ENCODE results near the gene TMEM26.
"Not testable (repeated sequence)": the region's sequence is repeated elsewhere in the genome, so short reads cannot be mapped to it uniquely, and the experiment has no call there.

The TMEM26 gene

DNA sequence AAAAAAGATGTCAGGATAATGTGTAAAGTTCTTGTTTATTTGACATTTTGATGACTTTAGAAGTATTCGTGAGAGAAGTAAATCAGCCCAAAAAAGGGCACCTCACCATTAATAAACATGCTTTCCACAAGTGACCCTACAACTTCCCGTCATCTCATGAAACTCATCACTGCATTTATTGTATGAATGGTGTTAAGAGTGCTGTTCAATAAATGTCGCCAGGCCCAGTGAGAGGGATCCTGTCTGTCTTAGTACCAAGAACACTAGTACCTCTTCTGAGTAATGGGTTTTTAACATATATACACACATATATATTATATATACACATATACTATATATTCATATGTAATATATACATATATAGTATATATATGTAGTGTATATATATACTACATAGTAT, 61.9 kb downstream of the TMEM26 start:
- Histone ChIP-seq H3K4me3 (ENCODE audit: low read length) (no peak overlapping the region), H3K27me3 (ENCODE audit: insufficient read depth, low read length) (no peaks in the 10 kb centered on the region), H3K36me3 (ENCODE audit: insufficient read depth, low read depth, low read length) (no peaks in the 10 kb centered on the region), H3K9ac (ENCODE audit: low read depth, low read length) (no peak overlapping the region), H3K9me3 (ENCODE audit: insufficient read depth, low read depth, low read length) (no peaks in the 10 kb centered on the region), H3K27ac (ENCODE audit: low read length) (no peak overlapping the region), H3K4me1 (ENCODE audit: insufficient read depth, low read length) (no peaks in the 10 kb centered on the region)

DNA sequence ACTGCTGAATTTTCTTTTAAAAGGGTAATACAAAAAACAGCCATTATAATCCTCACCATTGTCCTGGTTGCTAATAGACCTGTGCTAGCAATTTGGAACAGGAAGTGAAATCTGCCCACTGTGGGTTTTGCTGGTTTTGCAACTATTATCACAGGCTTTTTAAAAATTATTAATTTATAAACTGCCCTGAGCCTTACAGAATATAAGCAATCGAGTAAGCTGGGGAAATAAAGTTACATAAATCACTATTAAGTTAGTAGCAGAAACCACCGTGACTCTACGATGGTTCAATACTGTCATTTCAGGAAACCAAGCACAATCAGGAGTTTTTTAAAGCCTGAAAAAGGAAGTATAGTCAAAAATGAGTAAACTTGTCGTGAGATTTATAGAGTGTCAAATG, 62.3 kb downstream of the TMEM26 start:
- Histone ChIP-seq H3K36me3 (ENCODE audit: insufficient read depth, low read depth, low read length) (no peaks in the 10 kb centered on the region), H3K4me3 (ENCODE audit: low read length) (no peak overlapping the region), H3K9ac (ENCODE audit: low read depth, low read length) (no peak overlapping the region), H3K27me3 (ENCODE audit: insufficient read depth, low read length) (no peaks in the 10 kb centered on the region), H3K4me1 (ENCODE audit: insufficient read depth, low read length) (no peaks in the 10 kb centered on the region), H3K27ac (ENCODE audit: low read length) (no peak overlapping the region), H3K9me3 (ENCODE audit: insufficient read depth, low read depth, low read length) (no peaks in the 10 kb centered on the region)

DNA sequence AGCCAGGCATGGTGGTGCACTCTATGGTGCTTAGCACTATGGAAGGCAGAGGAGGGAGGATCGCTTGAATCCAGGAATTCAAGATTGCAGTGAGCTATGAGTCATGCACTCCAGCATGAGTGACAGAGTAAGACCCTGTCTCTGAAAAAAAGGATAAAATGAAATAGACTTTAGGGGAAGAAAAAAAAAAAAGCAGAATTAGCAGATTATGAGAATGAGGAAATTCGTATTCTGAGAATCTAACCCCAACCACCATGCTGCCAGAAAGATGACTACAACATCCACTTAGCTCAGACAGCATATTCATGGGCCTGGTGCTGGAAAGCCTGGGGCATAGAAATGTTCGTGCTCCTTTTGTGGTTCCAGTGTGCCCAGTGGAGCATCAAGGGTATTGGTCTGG, 63.3 kb downstream of the TMEM26 start:
- no peaks in the 10 kb centered on the region for H3K27me3 ChIP-seq (ENCODE audit: insufficient read depth, low read length)
- H3K9ac ChIP-seq (ENCODE audit: low read depth, low read length) = no peak overlapping the region
- H3K27ac ChIP-seq (ENCODE audit: low read length) = no peak overlapping the region
- no peaks in the 10 kb centered on the region for H3K4me1 ChIP-seq (ENCODE audit: insufficient read depth, low read length)
- H3K4me3 ChIP-seq (ENCODE audit: low read length) = no peak overlapping the region
- H3K9me3 ChIP-seq (ENCODE audit: insufficient read depth, low read depth, low read length) = no peaks in the 10 kb centered on the region
- H3K36me3 ChIP-seq (ENCODE audit: insufficient read depth, low read depth, low read length) = no peaks in the 10 kb centered on the region

DNA sequence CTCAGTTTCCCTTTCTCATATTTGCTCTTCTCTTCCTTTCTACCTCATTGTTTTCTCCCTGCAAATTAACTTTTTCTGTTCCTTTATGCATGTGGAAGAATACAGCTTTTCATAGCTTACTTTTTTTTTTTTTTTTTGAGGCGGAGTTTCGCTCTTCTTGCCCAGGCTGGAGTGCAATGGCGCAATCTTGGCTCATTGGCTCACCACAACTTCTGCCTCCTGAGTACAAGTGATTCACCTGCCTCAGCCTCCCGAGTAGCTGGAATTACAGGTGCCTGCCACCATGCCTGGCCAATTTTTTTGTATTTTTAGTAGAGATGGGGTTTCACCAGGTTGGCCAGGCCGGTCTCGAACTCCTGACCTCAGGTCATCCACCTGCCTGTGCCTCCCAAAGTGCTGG, 64.2 kb downstream of the TMEM26 start:
- H3K27ac ChIP-seq (ENCODE audit: low read length); H3K9ac ChIP-seq (ENCODE audit: low read depth, low read length); H3K27me3 ChIP-seq (ENCODE audit: insufficient read depth, low read length); H3K36me3 ChIP-seq (ENCODE audit: insufficient read depth, low read depth, low read length); H3K4me3 ChIP-seq (ENCODE audit: low read length); H3K9me3 ChIP-seq (ENCODE audit: insufficient read depth, low read depth, low read length); H3K4me1 ChIP-seq (ENCODE audit: insufficient read depth, low read length): not testable (repeated sequence)

DNA sequence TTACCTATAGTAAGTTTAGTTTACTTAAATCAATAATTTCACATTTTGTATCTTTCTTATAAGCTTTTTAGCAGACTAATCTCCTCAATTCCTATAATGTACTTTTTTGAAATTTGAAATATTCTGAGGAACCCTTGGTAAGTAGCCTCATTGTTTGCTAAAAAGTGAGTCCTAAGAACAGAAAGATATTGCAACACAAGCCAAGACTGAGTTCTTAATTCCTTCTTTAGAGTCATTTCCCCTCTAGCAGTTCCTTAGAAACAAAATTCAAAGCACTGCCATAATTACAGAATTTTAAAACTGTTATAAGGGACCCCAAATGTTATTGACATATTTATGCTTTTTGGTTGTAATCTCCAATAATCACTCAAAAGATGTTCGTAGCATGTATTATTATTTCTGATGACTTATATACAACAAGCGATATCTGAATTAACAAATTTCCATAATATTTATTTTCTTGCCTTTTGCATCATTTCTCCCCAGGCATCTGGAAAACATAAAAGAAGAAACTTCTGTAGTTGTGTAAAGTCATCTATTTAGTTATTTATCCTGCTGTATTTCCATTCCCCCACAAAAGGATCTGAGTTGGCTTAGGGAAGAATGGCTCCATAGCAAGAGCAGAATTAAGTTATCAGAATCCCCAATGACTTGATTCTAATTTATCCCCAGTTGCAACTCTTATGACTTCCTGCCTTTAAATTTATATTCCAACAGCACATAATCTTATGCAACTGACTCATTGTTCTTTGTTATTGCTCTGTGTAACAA, 67.8 kb downstream of the TMEM26 start:
- no peak overlapping the region for H3K9ac ChIP-seq (ENCODE audit: low read depth, low read length)
- no peaks in the 10 kb centered on the region for H3K4me1 ChIP-seq (ENCODE audit: insufficient read depth, low read length)
- H3K36me3 ChIP-seq (ENCODE audit: insufficient read depth, low read depth, low read length) = no peaks in the 10 kb centered on the region
- no peaks in the 10 kb centered on the region; the same call in 1 of the 2 replicates for H3K9me3 ChIP-seq (ENCODE audit: insufficient read depth, low read depth, low read length)
- no peaks in the 10 kb centered on the region for H3K27me3 ChIP-seq (ENCODE audit: insufficient read depth, low read length)
- no peak overlapping the region for H3K4me3 ChIP-seq (ENCODE audit: low read length)
- H3K27ac ChIP-seq (ENCODE audit: low read length) = no peak overlapping the region

DNA sequence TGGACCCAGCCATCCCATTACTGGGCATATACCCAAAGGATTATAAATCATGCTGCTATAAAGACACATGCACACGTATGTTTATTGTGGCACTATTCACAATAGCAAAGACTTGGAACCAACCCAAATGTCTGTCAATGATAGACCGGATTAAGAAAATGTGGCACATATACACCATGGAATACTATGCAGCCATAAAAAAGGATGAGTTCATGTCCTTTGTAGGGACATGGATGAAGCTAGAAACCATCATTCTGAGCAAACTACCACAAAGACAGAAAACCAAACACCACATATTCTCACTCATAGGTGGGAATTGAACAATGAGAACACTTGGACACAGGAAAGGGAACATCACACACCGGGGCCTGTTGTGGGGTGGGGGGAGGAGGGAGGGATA, 72.0 kb downstream of the TMEM26 start:
- H3K4me1 ChIP-seq (ENCODE audit: insufficient read depth, low read length); H3K36me3 ChIP-seq (ENCODE audit: insufficient read depth, low read depth, low read length); H3K9ac ChIP-seq (ENCODE audit: low read depth, low read length); H3K27me3 ChIP-seq (ENCODE audit: insufficient read depth, low read length); H3K27ac ChIP-seq (ENCODE audit: low read length); H3K9me3 ChIP-seq (ENCODE audit: insufficient read depth, low read depth, low read length); H3K4me3 ChIP-seq (ENCODE audit: low read length): not testable (repeated sequence)

DNA sequence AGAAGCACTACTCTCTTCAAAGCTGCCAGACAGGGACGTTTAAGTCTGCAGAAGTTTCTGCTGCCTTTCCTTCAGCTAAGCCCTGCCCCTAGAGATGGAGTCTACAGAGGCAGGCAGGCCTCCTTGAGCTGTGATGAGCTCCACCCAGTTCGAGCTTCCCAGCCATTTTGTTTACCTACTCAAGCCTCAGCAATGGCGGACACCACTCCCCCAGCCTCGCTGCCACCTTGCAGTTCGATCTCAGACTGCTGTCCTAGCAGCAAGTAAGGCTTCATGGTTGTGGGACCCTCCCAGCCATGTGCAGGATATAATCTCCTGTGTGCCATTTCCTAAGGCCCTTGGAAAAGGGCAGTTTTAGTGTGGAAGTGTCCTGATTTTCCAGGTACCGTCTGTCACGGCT, 74.3 kb downstream of the TMEM26 start:
- Histone ChIP-seq H3K27me3 (ENCODE audit: insufficient read depth, low read length) (no peaks in the 10 kb centered on the region), H3K27ac (ENCODE audit: low read length) (no peak overlapping the region), H3K9me3 (ENCODE audit: insufficient read depth, low read depth, low read length) (no peaks in the 10 kb centered on the region; the same call in 1 of the 2 replicates), H3K4me1 (ENCODE audit: insufficient read depth, low read length) (no peaks in the 10 kb centered on the region), H3K9ac (ENCODE audit: low read depth, low read length) (no peak overlapping the region), H3K4me3 (ENCODE audit: low read length) (no peak overlapping the region), H3K36me3 (ENCODE audit: insufficient read depth, low read depth, low read length) (no peaks in the 10 kb centered on the region)

DNA sequence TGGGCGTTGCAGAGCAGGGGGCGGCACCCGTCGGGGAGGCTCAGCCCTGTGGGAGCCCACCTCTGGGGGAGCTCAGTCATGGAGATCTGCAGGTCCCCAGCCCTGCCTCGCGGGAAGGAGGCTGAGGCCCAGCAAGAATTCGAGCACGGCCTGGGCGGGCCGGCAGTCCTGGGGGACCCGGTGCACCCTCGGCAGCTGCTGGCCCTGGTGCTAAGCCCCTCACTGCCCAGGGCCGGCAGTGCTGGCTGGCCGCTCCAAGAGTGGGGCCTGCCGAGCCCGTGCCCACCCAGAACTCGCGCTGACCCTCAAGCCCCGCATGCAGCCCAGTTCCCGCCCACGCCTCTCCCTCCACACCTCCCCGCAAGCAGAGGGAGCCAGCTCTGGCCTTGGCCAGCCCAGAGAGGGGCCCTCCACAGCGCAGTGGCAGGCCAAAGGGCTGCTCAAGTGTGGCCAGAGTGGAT, 76.2 kb downstream of the TMEM26 start:
- Histone ChIP-seq H3K27me3 (ENCODE audit: insufficient read depth, low read length) (no peaks in the 10 kb centered on the region), H3K36me3 (ENCODE audit: insufficient read depth, low read depth, low read length) (no peaks in the 10 kb centered on the region), H3K4me3 (ENCODE audit: low read length) (no peak overlapping the region), H3K9ac (ENCODE audit: low read depth, low read length) (no peak overlapping the region), H3K4me1 (ENCODE audit: insufficient read depth, low read length) (no peaks in the 10 kb centered on the region), H3K27ac (ENCODE audit: low read length) (no peak overlapping the region), H3K9me3 (ENCODE audit: insufficient read depth, low read depth, low read length) (no peaks in the 10 kb centered on the region)

DNA sequence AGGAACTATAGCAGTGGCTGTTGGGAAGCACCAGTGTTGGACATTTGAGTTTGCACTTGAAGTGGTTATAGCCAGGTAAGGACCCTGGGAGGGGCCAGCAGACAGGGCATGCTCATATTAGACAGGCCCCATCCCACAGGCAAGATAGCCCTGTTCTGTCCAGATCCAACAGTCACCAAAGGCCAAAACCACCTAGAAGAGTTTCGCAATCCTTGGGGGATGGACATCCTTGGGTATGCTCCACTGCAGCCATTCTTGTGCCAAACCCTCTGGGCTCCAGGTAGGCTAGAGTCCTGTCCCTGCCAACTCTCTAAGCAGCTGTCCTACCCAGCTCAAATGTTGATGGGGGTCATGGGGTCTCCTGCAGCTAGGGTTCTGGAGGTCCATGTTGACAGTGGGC, 76.8 kb downstream of the TMEM26 start:
- Histone ChIP-seq H3K36me3 (ENCODE audit: insufficient read depth, low read depth, low read length) (no peaks in the 10 kb centered on the region), H3K4me1 (ENCODE audit: insufficient read depth, low read length) (no peaks in the 10 kb centered on the region), H3K4me3 (ENCODE audit: low read length) (no peak overlapping the region), H3K9me3 (ENCODE audit: insufficient read depth, low read depth, low read length) (no peaks in the 10 kb centered on the region), H3K27me3 (ENCODE audit: insufficient read depth, low read length) (no peaks in the 10 kb centered on the region), H3K9ac (ENCODE audit: low read depth, low read length) (no peak overlapping the region), H3K27ac (ENCODE audit: low read length) (no peak overlapping the region)

DNA sequence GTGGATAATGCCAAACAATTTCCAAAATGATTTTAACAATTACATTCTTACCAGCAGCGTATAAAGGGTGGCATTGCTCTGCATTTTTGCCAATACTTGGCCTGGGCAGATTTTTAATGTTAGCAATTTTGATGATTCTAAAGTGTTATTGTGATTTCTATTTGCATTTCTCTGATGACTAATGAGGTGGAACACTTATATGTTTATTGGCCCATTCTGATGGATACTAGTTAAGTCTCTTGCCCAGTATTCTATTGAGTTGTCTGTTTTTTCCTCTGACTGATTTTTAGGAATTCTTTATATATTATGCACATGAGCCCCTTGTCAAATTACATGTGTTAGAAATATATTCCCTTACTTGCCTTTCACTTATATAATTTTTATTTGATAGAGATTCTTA, 86.8 kb downstream of the TMEM26 start:
- Histone ChIP-seq H3K4me1 (ENCODE audit: insufficient read depth, low read length) (no peaks in the 10 kb centered on the region), H3K36me3 (ENCODE audit: insufficient read depth, low read depth, low read length) (no peaks in the 10 kb centered on the region), H3K27ac (ENCODE audit: low read length) (no peak overlapping the region), H3K9me3 (ENCODE audit: insufficient read depth, low read depth, low read length) (no peaks in the 10 kb centered on the region), H3K9ac (ENCODE audit: low read depth, low read length) (no peak overlapping the region), H3K4me3 (ENCODE audit: low read length) (no peak overlapping the region), H3K27me3 (ENCODE audit: insufficient read depth, low read length) (no peaks in the 10 kb centered on the region)

DNA sequence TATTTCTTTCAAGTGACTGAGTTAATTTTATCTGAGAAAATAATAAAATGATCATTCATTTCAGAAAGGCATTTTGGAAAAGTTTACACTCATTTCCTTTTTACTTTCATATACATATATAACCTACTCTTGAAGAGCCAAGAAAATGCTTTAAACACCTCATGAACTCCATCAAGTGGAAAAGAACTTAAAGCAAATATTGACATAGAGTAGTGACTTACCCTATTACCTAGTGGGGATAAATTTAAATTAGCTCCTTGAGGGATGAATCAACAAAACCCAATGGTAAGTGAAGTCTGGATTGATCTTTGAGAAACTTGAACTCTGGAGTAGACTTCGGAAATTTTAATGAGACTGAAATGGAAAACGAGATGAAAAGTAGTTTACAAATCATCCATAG, 88.6 kb downstream of the TMEM26 start:
- Histone ChIP-seq H3K36me3 (ENCODE audit: insufficient read depth, low read depth, low read length) (no peaks in the 10 kb centered on the region), H3K9ac (ENCODE audit: low read depth, low read length) (no peak overlapping the region), H3K4me1 (ENCODE audit: insufficient read depth, low read length) (no peaks in the 10 kb centered on the region)

DNA sequence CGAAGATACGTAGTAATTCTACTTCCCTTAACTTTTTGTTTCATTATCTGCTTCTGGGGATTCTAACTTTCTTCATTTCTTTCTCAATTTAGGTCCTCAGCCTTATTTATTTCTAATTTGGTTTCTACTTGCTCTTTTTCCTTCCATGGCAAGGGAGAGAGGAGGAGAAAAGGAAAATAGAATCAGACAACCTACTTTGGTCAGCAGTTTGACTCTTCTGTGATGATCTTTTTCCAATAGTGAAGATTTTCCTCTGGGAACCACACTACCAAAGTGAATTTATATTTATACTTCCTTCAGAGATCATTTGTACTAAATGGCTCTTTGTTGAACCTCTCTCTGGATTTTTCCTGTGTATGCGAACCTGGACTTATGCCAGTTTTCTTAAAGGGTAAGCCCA, 90.2 kb downstream of the TMEM26 start:
- H3K27me3 ChIP-seq (ENCODE audit: insufficient read depth, low read length) = no peaks in the 10 kb centered on the region
- H3K4me3 ChIP-seq (ENCODE audit: low read length) = no peak overlapping the region
- H3K4me1 ChIP-seq (ENCODE audit: insufficient read depth, low read length) = no peaks in the 10 kb centered on the region
- no peak overlapping the region for H3K9ac ChIP-seq (ENCODE audit: low read depth, low read length)
- H3K9me3 ChIP-seq (ENCODE audit: insufficient read depth, low read depth, low read length) = no peaks in the 10 kb centered on the region
- no peak overlapping the region for H3K27ac ChIP-seq (ENCODE audit: low read length)
- no peaks in the 10 kb centered on the region for H3K36me3 ChIP-seq (ENCODE audit: insufficient read depth, low read depth, low read length)

More for the DNA sequence above, 88.6 kb downstream of the TMEM26 start:
- H3K27ac ChIP-seq (ENCODE audit: low read length) = no peak overlapping the region
- no peaks in the 10 kb centered on the region for H3K27me3 ChIP-seq (ENCODE audit: insufficient read depth, low read length)
- no peaks in the 10 kb centered on the region for H3K9me3 ChIP-seq (ENCODE audit: insufficient read depth, low read depth, low read length)
- H3K4me3 ChIP-seq (ENCODE audit: low read length) = no peak overlapping the region
